GM21619 (cell line): ENCODE measurements around the gene BDKRB1.

Source experiments
- ATAC-seq: cut with Tn5 transposase; IDR thresholded peaks from one replicate; pipeline ENCODE4 v1.9.1; 2021; ENCODE audit not compliant: unreplicated experiment

Gene BDKRB1

DNA sequence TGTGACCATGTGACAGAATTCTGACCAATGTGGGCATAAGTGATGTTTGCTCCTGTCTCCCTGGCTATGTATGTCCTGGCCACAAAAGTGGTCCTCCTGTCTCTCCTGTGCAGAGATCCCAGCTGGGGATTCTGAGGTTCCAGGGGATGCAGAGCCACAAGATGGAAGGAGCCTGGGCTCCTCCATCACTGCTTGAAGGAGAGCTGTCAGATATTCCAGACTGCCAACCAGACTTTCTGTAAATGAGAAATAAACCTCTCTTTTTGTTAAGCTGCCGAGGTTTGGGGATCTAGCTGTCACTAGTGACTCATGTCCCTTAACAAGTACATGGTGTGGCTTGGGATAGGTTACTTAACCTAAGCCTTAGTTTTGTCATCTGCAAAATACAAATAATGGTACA lies 21.9 kb downstream of the BDKRB1 start:
- ATAC-seq, result no peak

DNA sequence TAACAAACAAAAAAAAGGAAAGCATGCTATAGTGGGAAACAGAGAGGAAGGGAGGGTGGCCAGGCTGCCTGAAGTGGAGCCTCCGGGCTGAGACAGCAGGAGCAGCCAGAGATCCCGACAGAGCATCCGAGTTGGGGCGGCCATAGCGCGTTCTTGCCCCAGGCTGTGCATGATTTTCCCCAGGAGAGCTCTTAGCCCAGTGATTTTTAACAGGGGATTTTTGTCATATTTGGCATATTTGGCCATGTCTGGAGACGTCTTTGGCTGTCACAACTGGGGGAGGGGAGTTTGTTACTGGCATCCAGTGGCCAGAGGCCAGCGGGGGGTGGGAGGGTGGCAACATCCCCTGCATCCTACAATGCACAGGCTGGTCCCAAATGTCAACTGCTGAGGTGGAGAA lies 23.6 kb downstream of the BDKRB1 start:
- ATAC-seq, result no peak

DNA sequence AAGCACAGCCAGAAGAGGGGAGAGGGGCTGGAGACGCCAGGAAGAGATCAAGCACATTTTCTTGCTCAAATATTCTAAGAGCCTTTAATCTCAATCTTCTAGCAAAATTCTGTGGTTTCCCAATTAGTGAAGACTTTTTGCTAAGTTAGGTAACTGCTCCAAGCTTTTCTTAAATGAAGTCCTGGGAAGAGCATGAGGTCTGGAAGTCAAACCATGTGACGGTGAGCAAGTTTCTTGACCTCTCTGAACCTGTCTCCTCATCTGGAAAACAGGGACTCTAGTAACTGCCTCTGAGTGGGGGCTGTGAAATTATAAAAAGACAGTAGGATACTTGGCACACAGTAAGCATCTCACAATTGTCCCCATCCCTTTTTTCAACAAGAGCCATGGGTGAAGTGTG lies 24.1 kb downstream of the BDKRB1 start:
- no peak for ATAC-seq

DNA sequence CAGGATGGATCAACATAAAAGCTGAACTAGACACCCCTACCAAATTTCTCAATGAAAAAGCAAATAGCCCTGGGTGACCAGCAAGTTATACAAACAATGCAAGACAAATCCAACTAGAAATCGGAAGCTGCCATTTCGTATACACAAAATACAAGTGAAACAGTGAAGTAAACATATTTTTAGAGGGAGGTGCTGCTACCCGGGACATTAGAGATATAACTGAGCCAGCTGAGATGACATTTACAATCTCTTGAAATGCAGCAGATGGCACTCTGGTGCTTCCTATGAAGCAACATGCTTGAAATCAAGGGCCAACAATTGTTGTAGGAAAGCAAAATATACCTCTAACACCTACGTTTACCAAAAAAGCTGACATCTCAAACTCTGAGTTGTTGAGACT lies 25.5 kb downstream of the BDKRB1 start:
- ATAC-seq, result no peak

DNA sequence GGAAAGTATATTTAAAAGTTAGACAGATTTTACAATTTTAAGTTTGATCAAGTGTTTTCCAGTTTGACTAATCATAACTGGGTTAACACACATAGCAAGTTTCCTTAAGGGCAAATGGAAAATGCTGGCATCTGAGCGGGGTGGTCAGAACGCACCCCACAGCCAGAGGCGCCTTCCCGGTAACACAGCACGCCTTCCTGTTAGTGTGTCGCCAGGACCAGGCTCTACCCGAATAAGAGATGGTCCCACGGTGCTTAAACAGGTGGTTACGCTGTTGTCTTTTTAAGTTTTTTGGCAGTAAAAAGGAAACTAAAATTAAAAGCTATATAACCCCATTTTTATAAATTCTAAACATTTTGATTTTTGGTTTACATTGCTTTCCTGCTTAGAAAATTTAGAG lies 28.0 kb downstream of the BDKRB1 start:
- no peak for ATAC-seq

DNA sequence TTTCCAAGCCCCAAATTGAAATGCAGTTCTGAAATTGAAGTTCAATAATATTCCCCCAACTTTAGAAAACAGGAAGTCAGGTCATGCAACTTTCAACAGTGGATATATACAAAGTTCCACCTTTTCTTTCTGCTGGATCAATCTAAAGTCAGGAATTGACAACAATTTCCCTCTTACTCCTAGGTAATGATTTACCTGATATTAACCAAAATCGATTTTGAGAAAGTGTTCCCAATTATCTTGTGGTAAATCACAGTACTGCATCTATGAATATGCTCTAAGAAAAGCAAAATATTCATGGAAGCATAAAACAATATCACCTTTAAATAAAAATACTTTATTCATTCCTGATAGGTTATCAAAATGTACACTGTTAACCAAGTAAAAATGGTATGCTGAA lies 28.4 kb downstream of the BDKRB1 start:
- ATAC-seq, result no peak

DNA sequence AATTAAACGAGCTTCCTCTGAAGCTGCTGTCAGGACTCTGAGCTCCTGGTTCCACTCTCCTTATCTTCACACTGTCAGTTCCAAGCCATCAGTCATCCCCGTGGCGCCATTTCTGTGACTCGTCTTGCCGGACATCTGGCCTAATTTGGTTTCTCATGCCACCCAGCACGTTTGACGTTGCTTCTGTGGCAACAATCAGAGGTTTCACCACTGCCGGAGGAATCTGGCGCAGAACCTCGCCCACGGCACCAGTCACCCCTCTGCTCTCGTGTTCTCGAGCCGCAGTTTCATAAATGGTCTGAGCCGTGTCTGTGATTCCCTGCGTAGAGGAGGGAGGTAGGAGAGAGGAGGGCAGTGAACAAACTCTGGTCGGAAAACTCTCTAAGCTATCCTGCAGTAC lies 29.7 kb downstream of the BDKRB1 start:
- ATAC-seq, result no peak

DNA sequence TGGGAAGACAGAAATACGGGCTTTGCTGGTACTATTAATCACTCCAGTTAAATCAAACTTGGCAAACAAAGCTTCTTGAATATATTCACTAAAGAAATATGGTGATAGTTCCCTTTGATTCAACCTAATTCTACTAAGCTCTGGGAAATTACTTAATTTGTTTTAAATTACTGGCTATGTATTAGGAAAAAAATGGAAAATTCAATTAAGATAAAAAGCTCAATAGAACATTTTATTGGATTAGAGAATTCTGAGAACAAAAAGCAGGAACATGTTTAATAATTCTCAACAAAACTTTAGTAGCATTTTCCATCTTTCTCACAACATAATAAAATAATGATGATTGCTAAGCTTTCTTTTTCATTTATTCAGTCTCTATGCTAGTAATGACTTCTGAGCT lies 30.2 kb downstream of the BDKRB1 start:
- no peak for ATAC-seq

DNA sequence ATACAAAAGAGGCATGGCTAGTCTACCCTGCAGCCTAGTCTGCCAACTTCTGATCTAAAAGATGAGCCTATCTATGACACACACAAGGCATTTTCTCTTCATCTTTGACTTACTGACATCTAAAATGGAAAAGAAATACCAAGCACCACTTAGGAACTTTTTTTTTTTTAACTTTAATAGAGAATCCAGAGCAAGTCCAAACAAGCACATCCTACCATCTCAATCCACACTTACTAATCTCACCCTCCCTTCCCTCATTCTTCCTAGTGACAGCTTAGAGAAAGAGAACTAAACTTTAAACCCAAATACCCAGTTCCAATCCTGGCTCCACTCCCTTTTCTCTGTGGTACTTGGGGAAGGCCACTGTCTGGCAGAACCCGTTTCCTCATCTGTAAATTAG lies 31.8 kb downstream of the BDKRB1 start:
- ATAC-seq, result no peak

DNA sequence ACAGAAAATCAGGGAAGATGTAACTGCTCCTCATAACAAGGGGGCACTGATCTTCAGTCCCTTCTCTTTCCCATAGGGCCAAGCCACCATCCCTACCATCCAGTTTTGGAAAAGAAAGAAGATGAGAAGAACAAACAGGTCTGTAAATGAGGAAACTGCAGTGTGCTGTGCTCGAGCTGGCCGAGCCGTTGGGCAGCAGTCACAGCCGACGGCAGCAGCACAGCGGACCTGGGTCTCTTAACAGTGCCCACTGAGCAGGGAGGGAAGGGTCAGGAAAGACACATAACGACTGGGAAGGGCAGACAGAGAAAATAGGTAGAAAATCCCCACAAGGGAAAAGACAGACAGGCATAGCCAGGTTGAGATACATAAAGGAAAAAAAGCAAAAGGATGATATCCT lies 38.2 kb downstream of the BDKRB1 start:
- no peak for ATAC-seq

DNA sequence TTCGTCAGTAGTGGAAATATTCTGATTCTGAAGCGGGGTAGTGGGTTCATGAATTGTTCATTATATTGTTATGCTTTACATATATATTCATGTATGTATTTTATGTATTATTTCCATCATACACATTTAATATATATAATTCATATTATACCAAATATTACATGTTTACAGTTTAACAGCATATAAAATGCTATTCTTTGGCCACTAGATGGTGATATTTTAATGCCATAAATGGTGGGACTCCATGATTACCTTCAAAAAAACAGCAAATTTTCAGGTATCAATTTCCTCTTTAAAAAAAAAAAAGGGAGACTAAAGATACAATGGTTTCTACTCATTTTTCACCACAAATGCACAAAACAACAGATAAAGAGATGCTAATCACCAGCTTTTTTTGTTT lies 41.0 kb downstream of the BDKRB1 start:
- no peak for ATAC-seq

DNA sequence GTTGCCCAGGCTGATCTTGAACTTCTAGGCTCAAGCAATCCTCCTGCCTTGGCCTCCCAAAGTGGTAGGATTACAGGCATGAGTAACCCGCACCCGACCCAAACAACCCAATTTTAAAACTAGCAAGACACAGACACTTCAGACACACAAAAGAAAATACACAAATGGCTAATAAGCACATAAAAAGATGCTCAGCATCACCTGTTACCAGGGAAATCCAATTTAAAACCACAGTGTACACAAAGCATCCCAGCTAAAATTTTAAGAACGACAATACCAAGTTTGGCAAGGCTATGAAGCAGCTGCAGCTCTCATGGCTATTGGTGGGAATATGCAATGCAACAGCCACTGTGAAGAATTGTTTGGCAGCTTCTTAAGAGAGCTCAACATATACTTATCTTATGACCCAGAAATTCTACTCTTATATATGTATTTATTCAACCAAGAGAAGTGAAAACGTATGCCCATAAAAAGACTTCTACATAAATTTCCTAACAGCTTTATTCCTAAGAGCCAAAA lies 42.0 kb downstream of the BDKRB1 start:
- no peak for ATAC-seq

DNA sequence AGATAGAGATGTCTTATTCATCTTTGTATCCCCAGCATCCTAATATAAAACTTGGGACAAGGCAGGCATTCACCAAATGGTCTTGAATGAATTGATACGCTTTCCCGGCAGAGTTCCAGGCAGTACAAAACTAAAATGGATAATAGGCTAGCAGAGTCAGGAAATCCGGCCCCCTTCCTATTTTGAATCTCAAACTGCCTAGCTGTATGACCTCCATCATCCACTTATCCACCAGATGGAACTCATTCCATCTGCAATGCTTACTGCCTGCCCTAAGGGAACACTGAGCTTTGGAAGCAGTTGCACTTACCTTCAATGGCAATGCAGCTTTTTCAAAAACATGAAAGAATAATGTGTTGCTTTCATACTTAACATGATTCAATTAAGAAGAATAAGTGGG lies 43.4 kb downstream of the BDKRB1 start:
- no peak for ATAC-seq

DNA sequence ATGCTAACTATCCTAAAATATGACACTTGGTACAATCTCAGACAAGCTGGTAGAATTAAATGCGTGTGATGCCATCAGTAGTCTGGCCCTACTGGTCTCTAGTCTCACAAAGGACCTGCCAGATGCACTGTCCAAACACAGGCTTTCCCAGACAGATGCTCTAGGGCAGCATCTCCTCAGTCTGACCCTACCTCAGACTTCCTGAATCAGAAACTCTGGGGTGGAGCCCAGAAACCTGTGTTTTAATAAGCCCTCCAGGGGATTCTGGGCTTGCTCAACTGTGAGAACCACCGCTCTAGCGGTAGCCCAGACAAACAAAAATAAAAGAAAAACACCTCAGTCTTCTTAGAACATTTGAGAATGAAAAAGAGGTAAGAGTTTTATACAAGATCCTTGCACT lies 48.0 kb downstream of the BDKRB1 start:
- ATAC-seq, result no peak

DNA sequence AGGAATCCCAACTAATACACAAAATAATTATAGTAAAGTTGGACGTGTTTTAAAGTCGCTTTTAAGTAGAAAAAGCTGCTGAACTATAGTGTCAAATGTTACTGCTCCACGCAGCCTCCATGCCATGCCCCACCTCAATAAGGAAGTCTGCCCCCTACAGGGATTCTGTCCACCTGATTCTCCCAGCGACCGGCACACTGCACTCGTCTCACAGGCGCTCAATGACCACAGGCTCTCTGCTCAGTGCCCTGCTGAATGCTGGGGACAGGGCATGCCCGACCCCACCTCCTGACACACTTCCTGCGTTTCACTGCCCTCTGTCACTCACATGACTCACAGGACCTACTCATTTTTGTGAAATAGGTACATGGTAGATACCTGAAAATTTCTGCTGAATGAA lies 48.9 kb downstream of the BDKRB1 start:
- no peak for ATAC-seq

DNA sequence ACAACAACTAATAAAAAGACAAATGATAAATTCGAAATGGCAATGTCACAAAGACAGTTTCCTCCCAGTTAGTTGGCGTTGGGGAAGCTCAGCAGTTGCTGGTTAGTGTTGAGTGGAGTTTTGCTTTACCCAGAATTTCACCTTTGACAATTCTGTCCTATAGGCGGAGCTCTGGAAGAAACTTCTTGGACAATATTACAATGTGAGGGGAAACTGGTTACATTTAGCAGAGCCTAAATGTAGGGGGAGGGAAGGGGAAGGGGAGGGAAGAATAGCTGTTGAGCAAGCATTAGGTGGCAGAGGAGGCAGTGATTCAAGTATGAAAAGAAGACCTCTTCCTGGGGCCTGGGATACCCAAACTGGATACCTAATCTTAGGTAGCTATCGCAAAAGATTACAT lies 51.4 kb downstream of the BDKRB1 start:
- ATAC-seq, result no peak

DNA sequence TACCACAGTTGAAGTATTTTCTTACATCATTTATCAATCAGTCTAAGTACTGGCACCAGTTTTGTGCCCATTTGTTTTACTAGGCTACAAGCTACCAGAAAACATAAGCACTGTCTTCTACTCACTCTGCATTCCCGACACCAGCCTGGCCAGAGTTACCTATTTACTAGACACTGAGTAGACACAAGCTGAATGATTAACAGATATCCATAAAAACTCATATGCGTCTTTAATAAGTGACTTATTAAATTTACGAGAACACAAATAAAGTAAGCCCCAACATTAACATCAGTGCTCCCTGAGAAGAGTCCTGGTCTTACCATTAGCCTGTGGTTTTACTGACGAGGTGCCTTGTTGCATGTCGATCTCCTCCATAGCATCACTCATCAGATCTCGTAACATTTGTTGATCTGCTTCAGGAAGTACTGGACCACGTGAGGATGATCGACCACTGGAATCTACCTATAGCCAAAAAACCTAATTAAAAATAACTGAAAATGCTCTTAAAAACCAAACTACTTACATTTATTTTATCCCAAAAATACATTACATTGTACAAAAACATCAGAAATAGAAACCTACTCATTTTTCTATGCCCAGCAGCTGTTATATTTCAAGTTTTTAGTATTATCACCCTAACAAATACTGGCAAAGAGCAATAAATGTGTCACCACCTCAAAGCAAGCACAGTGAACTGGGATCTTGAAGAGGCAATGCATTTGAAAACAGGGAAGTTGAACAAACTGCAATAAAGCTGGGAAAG lies 53.3 kb downstream of the BDKRB1 start:
- ATAC-seq, result no peak

DNA sequence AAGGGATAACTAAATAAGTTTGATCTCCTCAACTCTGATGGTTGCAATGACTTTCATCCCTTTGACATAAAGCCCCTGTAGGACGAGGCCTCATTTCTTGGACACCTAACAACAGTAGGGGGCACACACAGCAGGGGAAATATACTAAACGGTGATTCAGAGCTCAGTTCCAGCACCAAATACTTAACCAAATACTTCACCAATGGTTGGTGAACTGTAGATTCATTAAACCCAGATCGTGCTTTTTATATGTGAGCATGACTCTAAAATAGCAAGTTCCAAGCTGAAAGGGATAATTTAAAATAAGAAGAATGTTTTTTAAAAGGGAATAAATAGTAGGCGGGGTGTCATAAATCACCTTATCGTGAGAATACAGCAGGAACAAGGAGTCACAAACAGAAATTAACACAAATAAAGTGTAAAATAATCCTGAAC lies 53.9 kb downstream of the BDKRB1 start:
- no peak for ATAC-seq

DNA sequence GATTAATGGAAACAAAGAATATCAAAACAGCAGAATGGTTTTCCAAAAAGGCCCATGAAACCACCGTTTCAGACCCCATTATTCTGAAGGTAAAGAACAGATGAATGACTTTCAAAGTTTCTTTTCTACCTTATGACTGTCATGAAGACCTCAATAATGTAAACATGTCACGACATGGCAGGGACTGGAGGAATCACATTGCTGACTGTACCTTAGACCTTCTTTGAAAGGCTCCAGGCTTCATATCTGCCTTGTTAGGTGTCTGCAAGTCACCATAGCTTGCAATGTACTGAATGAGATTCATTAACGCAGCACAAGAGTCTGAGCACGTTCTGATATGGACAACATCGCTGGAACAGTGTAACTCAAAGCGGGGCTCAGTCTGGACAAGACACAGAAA lies 54.9 kb downstream of the BDKRB1 start:
- ATAC-seq, result no peak
